Ammon's horn (tissue), 1 donor: Measurements from ENCODE around the gene KLF11.
"Not testable (repeated sequence)": the region's sequence is repeated elsewhere in the genome, so short reads cannot be mapped to it uniquely, and the experiment has no call there.

Experiments used
- DNase-seq: peaks from one replicate; pipeline ENCODE4 v3.0.0-alpha.2; 2016; ENCODE audit warnings: low spot score

The KLF11 gene

DNA sequence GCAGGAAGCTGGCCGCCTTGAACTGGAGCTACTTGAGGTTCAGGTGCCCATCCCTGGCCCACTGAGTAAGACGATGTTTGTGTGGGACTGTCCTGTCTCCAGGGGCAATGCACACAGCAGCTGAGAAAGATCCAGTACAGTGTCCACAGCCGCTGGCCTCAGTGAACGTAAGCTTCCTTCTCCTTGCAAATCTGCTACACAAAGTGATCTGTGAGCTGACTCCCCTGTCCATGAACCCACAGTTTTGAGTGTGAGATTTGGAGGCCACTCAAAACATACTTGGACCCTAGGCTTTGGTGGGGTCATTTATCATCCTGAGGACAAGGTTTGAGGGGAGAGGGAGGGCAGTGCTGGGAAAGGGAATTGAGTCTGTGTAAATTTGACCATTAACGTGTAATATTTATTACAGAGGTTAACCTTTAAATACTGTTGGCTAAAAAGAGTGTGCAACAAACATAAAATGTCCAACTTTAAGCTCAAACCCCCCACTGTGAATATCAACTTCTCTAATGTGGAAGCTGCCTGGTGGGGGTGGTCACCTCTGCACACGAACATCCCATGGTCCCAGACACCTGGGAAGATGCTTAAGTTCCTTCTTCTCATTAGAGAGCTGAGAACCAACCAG lies 41.8 kb downstream of the KLF11 start:
- no peak for DNase-seq

DNA sequence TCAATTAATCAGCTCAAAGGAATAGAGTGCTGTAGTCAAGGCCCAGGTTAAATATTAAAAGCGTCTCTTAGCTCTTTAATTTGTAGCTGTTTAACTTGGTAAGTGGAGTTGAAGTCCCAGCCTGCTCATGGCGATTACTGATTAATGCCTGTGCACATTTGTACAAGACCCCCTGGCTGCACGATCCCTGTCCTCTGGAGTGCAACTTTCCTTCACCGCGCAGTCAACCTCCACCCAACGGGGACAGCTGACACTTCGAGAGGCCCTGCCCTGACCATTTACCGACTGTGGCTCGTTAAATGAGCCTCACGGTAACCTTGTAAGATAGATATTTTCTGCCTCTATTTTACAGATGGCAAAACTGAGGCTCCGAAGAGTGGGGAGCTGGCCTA lies 42.3 kb downstream of the KLF11 start:
- DNase-seq = no peak

DNA sequence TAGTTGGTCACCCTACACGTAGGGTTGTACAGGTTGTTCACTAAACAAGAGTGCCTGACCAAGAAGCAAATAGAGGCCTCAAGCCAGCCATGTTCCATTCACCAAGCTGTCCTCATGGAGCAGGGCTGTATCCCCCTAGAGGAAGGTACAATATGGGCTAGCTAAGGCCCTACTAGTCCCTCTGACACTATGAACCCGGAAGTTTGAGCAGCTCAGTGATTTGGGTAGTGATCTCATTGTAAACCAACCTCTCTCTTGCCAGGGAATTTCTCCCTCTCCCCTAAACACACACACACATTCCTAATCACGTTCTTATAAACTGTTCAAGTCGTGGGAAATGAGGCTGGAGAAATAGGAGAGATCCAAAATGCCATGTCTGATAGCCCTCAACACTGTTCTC lies 43.6 kb downstream of the KLF11 start:
- DNase-seq = no peak

DNA sequence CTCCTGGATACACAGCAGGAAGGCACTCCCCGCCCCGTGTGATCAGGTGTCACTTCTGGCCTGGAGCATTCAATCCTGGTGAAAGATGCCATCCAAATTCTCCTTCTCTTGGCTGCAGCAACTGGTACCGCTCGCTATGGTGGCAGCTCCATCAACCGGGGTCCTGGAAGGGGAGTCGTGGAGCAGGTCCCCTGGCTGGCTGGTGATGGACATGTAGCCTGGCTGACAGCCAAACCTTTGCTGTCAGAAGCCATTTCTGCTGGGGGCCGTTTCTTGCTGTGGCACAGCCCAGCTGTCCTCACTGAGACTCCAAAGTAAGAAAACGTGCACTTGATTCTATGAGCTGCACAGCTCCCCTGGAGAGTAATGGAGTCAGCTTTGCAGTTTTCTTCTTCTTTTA lies 44.0 kb downstream of the KLF11 start:
- DNase-seq = no peak

DNA sequence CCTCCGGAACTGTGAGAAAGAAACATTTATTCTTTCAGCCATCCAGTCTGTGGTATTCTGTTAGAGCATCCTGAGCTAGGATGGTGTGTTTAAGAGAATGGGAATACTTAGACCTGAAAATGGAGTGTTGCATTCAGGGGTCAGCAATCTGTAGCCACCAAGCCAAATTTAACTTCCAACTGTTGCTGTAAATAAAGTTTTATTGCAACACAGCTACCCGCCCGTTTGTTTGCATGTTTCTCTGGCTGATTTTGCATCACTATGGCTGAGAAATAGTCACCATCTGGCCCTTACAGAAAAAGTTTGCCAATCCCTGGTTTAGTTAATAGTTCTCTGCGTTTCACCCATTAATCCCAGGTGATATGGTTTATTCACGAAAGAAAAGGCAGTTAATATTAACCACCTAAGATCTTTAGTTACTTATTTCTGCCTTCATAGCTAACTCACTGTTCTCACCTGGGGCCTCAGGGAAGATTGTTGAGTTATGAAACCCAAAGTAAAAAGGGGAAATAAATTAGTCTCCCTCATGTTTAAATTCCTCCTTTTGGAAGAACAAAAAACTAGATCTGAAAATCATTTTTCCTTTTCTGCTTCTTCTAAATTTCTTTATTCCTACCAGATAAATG lies 46.3 kb downstream of the KLF11 start:
- no peak for DNase-seq

DNA sequence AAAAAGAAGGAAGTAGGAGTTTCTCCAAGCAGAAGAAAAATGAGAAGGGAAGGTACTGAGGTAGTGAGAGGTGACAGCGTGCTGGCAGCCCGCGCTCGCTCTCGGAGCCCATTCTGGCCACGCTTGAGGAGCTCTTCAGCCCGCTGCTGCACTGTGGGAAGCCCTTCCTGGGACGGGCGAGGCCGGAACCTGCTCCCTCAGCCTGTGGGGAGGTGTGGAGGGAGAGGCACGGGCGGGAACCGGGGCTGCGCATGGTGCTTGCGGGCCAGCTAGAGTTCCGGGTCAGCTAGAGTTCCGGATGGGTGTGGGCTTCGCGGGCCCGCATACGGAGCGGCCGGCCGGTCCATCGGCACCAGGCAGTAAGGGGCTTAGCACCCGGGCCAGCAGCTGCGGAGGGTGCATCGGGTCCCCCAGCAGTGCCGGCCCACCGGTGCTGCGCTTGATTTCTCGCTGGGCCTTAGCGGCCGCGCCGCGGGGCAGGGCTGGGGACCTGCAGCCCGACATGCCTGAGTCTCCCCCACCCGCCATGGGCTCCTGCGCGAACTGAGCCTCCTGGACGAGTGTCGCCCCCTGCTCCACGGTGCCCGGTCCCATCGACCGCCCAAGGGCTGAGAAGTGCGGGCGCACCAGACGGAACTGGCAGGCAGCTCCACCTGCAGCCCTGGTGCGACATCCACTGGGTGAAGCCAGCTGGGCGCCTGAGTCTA lies 48.0 kb downstream of the KLF11 start:
- DNase-seq = no peak

DNA sequence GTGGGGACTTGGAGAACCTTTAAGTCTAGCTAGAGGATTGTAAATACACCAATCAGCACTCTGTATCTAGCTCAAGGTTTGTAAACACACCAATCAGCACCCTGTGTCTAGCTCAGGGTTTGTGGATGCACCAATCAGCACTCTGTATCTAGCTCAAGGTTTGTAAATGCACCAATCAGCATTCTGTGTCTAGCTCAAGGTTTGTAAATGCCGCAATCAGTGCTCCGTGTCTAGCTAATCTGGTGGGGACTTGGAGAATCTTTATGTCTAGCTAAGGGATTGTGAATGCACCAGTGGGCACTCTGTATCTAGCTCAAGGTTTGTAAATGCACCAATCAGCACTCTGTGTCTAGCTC lies 48.5 kb downstream of the KLF11 start:
- not testable (repeated sequence) for DNase-seq

DNA sequence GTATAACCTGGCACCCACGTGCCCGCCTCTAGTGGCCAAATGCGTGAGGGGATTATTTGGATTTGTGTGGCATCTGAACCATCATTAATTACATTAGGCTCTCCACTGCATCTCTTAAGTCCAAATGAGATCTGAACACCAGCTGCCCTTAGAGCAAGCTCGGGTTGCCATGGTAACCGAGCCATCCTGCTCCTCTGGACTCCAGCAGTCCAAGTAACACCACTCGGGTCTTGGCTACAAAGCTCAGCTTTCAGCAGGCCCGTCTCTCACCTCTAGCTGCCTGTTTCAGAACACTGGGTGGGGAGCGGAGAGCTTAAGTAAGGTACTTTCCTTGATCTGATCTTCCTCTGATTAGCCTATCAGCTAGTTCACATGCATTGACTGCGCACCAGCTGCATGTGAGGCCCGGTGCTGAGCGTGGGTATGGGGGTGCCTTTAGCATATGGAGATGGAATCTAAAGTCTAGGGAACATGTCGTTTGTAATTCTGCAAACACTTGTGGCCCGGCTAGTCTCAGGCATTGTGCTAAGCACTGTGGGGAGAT lies 51.0 kb downstream of the KLF11 start:
- peak; percentile 36 for DNase-seq

DNA sequence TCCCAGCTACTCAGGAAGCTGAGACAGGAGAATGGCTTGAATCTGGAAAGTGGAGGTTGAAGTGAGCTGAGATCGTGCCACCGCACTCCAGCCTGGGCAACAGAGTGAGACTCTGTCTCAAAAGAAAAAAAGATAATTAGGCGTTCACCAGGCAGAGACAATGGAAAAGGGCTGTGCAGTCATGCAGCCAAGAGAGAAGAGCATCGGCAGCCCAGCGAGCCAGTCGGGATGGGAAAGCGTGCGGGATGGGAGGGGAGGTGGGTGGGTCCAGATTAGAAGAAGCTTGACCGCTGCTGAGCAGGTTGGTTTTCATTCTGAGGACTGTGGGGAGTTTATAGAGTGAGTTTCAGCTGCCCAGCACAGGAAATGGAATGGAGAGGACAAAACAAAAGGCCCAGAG lies 51.8 kb downstream of the KLF11 start:
- DNase-seq = no peak

DNA sequence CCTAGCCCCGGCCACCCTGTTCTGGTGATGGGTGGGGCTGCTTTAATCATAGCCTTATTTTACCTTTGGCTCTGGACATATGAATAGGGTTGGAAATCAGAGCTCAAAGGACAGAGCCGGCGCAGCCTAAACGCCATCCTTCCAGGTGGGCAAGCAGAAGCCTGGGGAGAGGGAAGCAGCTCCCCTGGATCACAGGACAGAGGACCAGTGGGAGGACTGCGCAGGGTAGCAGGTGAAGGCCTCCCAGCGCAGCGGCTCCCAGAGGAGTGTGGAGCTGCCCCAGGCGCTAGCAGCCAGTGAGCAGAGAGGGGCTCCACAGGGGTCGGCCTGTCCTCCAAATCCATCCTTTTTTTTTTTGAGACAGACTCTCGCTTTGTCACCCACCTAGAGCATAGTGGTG lies 53.3 kb downstream of the KLF11 start:
- DNase-seq = no peak

DNA sequence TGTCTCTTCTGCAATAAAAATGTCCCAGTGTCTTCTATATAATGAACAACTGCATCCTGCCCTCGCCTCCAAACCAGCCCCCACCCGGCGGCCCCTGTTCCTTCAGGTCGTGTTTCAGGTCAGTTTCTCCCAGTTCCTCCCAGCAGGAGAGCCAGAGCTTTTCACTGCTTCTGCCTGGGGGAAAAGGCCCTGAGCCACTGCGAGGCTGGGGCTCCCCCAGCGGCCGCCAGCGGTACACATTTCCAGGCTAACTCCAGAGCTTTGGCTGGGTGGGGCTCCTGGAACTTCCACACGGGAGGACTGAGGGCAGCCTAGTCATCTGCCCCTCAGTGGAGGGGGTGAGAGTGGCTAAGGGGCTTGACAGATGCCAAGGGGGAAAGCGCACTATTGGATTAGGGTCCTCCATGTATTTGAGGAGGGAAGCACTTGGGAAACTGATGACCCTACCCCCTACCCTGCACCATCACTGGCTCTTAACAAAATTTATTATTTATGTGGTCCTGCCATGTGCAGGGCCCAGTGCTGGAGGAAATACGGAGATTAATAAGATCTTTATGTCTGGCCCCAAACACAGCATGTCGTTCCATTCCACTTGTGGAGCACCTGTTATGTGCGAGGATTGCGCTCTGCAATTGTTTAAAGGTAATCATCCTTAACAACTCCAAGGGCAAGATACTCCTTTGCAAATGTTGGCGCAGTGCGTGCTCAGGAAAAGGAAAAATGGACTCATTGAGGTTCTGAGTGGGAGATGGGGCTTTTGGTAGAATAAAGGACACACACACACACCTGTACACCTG lies 54.2 kb downstream of the KLF11 start:
- peak; percentile 75 for DNase-seq

DNA sequence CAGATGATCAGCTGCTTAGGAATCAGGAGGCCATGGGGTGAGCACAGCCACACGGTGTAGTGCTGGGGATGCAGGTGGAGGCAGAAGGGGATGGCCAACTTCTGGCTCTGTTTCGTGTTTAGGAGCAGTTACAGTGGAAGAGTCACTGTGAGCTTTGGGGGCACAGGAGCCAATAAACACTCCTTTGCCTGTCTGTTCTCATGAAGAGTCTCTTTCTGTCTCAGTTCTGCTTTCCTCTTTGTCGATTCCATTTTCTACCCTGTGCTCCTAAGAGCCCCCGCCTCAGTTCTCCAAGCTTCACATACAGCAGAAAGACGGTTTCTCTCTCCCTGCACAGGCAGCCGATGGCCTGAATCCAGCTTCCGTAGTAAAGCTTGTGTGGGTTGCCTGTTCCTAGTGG lies 58.1 kb downstream of the KLF11 start:
- no peak for DNase-seq

DNA sequence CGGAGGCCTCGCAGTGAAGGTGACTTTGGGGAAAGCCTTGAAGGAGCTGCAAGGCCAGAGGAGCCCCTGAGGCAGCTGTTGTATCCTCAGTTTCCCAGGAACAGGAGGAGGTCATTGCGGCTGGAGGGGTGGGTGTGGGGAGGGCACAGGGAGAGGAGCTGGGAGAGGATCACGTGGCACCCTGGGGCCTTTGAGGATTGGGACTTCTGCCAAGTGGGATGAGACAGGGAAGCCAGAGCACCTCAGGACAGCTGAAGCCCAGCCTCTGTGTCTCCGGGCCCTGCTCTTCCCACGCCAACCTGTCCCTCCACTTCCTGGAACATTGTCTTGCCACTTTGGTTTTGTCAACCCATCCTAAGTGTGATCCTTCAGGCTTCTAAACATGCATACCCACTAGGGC lies 59.8 kb downstream of the KLF11 start:
- no peak for DNase-seq
